ENCODE data around the gene PRELID3B. TPM values are rescaled to one million over a fixed set of nuclear protein-coding genes. Genes with fewer than 3 reads are reported as not detected.

PRELID3B gene
- total and polyA plus RNA-seq, 2 of the 13 experiments (the other 11 are each of a cell fraction or from before 2014, with no cell fraction given), result 23.3 to 42.6 TPM

DNA sequence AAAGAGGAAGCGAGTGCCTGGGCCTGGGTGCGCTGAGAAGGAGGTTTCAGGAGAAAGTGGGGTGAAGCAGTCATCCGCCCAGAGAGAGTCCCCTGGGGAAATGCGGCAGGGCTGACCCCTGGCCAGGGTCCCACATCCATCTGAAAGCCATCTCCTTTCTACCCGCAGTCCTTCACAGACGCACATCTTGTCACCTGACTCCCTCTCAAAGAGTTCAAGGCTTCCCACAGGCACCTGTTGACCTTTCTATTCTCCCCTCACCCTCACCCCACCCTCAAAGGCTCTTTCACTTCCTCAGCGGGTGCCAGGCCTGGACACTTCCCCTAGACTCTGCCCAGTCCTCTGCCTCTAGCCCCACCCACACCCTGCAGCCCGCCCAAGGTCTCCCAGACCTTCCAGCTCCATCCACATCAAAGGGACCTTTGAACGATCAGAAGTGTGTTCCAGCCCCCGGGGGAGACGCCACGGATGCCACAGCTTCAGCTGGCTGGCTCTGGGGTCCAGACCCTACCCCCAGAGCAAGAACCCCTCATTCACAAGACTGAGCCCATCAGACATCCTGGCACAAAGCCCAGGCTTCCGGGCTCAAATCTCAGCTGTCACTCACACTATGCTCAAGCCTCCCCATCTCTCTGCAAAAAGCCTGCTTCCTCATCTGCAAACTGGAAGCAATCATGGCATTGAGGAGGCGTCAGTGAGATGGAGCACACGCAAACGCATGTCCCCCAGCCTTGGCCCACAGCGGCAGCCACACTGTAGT, 37.6 kb downstream of the PRELID3B start:
- peak overlapping the region; percentile 13 to 73 (median 20); a peak in 5 of 6 replicates for H3K4me3 ChIP-seq (replicated peaks in 1 of 3; ENCODE audit: insufficient read depth in 1 of 3, low read depth in 2 of 3, low read length in 3 of 3)
- WGBS (ENCODE audit: low lambda C conversion rate), result 16% methylated on average over 17 of the region's 17 CpGs
- intact Hi-C loops (cut with micrococcal nuclease; ENCODE audit: unreplicated experiment), result loop anchor here (1.0 kb wide), 1 partner anchor 11 kb away; no protein-coding TSS in a partner anchor
- TF ChIP-seq RBM22 (optimal IDR thresholded peaks at IDR 0.05; ENCODE audit: low read length) (no peak), ZNF614 (CRISPR knock-in tag; IDR thresholded peaks at IDR 0.05; ENCODE audit: borderline replicate concordance) (no peak), SALL1 (CRISPR knock-in tag; IDR thresholded peaks at IDR 0.05) (peak; percentile 69), U2AF2 (IDR thresholded peaks at IDR 0.05; ENCODE audit: low read depth, low read length) (no peak), SP5 (CRISPR knock-in tag; IDR thresholded peaks at IDR 0.05; ENCODE audit: borderline replicate concordance, low read depth) (peak; percentile 79), ZNF720 (CRISPR knock-in tag; IDR thresholded peaks at IDR 0.05) (no peak), ZFAT (CRISPR knock-in tag; conservative IDR thresholded peaks at IDR 0.05) (no peak), CEBPB (IDR thresholded peaks at IDR 0.05; ENCODE audit: borderline replicate concordance, low read depth, low read length) (no peak)
- TF ChIP-seq, protein P1, sequence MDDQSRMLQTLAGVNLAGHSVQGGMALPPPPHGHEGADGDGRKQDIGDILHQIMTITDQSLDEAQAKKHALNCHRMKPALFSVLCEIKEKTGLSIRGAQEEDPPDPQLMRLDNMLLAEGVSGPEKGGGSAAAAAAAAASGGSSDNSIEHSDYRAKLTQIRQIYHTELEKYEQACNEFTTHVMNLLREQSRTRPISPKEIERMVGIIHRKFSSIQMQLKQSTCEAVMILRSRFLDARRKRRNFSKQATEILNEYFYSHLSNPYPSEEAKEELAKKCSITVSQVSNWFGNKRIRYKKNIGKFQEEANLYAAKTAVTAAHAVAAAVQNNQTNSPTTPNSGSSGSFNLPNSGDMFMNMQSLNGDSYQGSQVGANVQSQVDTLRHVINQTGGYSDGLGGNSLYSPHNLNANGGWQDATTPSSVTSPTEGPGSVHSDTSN (CRISPR knock-in tag; IDR thresholded peaks at IDR 0.05; ENCODE audit: borderline replicate concordance), result no peak
- TF ChIP-seq, protein P2, sequence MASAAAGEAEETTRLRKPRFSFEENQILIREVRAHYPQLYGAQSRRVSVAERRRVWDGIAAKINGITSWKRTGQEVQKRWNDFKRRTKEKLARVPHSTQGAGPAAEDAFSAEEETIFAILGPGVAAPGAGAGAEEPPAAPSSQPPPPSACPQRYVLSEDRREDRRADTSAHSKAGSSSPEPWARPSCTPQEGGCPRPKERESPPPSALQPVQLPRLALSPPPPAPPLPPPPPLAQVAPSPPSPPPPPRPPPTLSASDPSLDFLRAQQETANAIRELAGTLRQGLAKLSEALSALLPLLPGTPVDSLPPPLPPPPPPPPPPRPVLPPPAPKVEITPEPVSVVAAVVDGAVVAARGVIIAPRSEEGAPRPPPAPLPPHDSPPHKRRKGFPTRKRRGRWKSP (CRISPR knock-in tag; IDR thresholded peaks at IDR 0.05), result 0 out of 2 replicates have a peak, but pooled peaks have one; percentile 40
- TF ChIP-seq, protein P3, sequence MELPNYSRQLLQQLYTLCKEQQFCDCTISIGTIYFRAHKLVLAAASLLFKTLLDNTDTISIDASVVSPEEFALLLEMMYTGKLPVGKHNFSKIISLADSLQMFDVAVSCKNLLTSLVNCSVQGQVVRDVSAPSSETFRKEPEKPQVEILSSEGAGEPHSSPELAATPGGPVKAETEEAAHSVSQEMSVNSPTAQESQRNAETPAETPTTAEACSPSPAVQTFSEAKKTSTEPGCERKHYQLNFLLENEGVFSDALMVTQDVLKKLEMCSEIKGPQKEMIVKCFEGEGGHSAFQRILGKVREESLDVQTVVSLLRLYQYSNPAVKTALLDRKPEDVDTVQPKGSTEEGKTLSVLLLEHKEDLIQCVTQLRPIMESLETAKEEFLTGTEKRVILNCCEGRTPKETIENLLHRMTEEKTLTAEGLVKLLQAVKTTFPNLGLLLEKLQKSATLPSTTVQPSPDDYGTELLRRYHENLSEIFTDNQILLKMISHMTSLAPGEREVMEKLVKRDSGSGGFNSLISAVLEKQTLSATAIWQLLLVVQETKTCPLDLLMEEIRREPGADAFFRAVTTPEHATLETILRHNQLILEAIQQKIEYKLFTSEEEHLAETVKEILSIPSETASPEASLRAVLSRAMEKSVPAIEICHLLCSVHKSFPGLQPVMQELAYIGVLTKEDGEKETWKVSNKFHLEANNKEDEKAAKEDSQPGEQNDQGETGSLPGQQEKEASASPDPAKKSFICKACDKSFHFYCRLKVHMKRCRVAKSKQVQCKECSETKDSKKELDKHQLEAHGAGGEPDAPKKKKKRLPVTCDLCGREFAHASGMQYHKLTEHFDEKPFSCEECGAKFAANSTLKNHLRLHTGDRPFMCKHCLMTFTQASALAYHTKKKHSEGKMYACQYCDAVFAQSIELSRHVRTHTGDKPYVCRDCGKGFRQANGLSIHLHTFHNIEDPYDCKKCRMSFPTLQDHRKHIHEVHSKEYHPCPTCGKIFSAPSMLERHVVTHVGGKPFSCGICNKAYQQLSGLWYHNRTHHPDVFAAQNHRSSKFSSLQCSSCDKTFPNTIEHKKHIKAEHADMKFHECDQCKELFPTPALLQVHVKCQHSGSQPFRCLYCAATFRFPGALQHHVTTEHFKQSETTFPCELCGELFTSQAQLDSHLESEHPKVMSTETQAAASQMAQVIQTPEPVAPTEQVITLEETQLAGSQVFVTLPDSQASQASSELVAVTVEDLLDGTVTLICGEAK (IDR thresholded peaks at IDR 0.05), result no peak
- TF ChIP-seq, protein P3 (CRISPR knock-in tag; IDR thresholded peaks at IDR 0.05), result no peak

More for the DNA sequence above, 37.6 kb downstream of the PRELID3B start:
- Histone ChIP-seq H3K4me1 (ENCODE audit: insufficient read depth, low read length) (peaks cover 86% of the 10 kb centered on the region), H4K20me1 (ENCODE audit: insufficient read depth, low read length) (no peaks in the 10 kb centered on the region), H2AFZ (ENCODE audit: low read length) (no peak overlapping the region), H3K9ac (ENCODE audit: insufficient read depth, low read depth, low read length) (no peak overlapping the region; the same call in 1 of the 2 replicates), H3K9me3 (ENCODE audit: low read length) (no peaks in the 10 kb centered on the region), H3K27me3 (ENCODE audit: control insufficient read depth in 1 of 2, insufficient read depth in 2 of 2, low read length in 2 of 2) (peaks cover 2 to 27% of the 10 kb centered on the region in 2 experiments), H3K4me2 (ENCODE audit: low read depth, low read length) (peak overlapping the region; percentile 90), H3K27ac (ENCODE audit: extremely low read length, insufficient read depth, low read length) (no peak overlapping the region), H3K36me3 (replicated peaks in 1 of 2; ENCODE audit: control insufficient read depth in 1 of 2, insufficient read depth in 2 of 2, low read length in 2 of 2) (no peaks in the 10 kb centered on the region), H3K79me2 (ENCODE audit: insufficient read depth, low read length) (no peaks in the 10 kb centered on the region)
- BruUV-seq (replicated peaks), result no TSS peak
- FAIRE-seq (peak; percentile 39), DNase-seq (ENCODE audit: low spot score) (peak; percentile 71), ATAC-seq (peak; percentile 65)
- ChIA-PET CTCF (ENCODE audit: low intra/inter-chr PET ratio, low total read pairs) (no interaction called here), POLR2A (interaction anchor here (0.8 to 2.1 kb wide), 6 partner anchors 9 to 27 kb away, joined by 3 to 9 read pairs (median 4); partner anchors contain the start of genes ATP5F1E and NELFCD)
- in situ Hi-C loops (cut with HindIII; ENCODE audit: extremely low pct_ligation_motif_present, low pct_unique_long_range_greater_than_20kb), result no loop called here

Data from HepG2 (cell line).